Measurements from ENCODE around the gene PTPRJ. TPM values are rescaled to one million over a fixed set of nuclear protein-coding genes. Genes with fewer than 3 reads are reported as not detected.

The PTPRJ gene
- total RNA-seq, 2 experiments from 2014 or later, result 56.5 to 62.9 TPM

- DNase-seq, result no peak
- H3K9me3 Mint-ChIP-seq (ENCODE audit: insufficient read depth), result no peaks in the 10 kb centered on the region
- ChIA-PET POLR2A (no interaction called here), CTCF (interaction anchor here (0.6 to 2.0 kb wide), 3 partner anchors 11 to 122 kb away, joined by 3 to 5 read pairs (median 3); no protein-coding TSS in a partner anchor)
- ATAC-seq, result no peak
- no peaks in the 10 kb centered on the region for H3K27me3 Mint-ChIP-seq (ENCODE audit: low read depth)
- H3K27ac Mint-ChIP-seq, result peak overlapping the region; percentile 32
- no peak overlapping the region for H3K4me3 Mint-ChIP-seq
- H3K4me1 Mint-ChIP-seq (ENCODE audit: low read depth), result peaks cover 69% of the 10 kb centered on the region
- peaks cover 37% of the 10 kb centered on the region for H3K36me3 Mint-ChIP-seq (ENCODE audit: low read depth)
Measured at GRCh38 chr11:47987310-47987709, 7.0 kb downstream of the PTPRJ start.

DNA sequence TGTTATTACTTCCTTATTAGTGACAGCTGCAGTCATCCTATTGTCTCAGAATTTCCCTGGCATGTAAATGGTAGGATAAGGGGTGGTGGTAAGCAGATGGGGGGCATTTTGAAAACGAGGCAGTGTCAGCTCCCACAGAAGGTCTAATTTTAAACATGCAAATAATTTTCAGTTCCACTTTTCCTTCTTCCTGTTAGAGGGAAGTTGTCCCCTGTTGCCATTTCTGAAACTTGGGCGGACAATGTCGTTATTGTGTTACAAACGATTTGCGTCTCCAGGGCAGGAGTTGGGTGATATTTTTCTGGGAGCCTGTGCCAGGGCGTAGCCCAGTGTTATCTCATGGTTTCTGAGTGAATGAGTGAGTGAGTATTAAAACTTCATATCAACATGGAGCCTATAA lies 7.4 kb downstream of the PTPRJ start:
- H3K27me3 Mint-ChIP-seq (ENCODE audit: low read depth), result no peaks in the 10 kb centered on the region
- H3K4me3 Mint-ChIP-seq, result no peak overlapping the region
- no peaks in the 10 kb centered on the region for H3K9me3 Mint-ChIP-seq (ENCODE audit: insufficient read depth)
- H3K4me1 Mint-ChIP-seq (ENCODE audit: low read depth), result peaks cover 68% of the 10 kb centered on the region
- ChIA-PET POLR2A (no interaction called here), CTCF (interaction anchor here (0.6 kb wide), 1 partner anchor 122 kb away, joined by 3 read pairs; no protein-coding TSS in a partner anchor)
- H3K36me3 Mint-ChIP-seq (ENCODE audit: low read depth), result peaks cover 35% of the 10 kb centered on the region
- ATAC-seq (no peak), DNase-seq (no peak)
- peak overlapping the region; percentile 32 for H3K27ac Mint-ChIP-seq

DNA sequence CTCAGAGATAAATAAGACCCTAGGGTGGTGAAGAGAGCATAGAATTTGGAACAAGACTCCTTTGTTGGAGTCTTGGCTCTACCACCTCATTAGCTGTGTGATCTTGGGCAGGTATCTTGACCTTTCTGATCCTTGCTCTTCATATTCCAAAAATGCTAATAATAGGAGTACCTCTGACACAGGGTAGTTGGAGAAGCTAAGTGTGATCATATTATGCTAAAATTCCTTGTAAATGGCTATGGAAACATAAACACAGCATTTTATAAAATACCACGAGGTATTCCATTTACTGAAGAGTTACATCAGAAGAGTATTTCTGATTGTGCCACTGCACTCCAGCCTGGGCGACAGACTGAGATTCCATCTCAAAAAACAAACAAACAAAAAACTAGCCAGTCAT lies 9.4 kb downstream of the PTPRJ start:
- Mint-ChIP-seq H3K27me3 (ENCODE audit: low read depth) (no peaks in the 10 kb centered on the region), H3K4me1 (ENCODE audit: low read depth) (peaks cover 58% of the 10 kb centered on the region), H3K27ac (no peak overlapping the region), H3K4me3 (no peak overlapping the region), H3K9me3 (ENCODE audit: insufficient read depth) (no peaks in the 10 kb centered on the region), H3K36me3 (ENCODE audit: low read depth) (peaks cover 23% of the 10 kb centered on the region)
- ATAC-seq (no peak), DNase-seq (no peak)
- ChIA-PET CTCF (interaction anchor here (1.5 kb wide), 1 partner anchor 12 kb away, joined by 7 read pairs; no protein-coding TSS in a partner anchor), POLR2A (no interaction called here)

DNA sequence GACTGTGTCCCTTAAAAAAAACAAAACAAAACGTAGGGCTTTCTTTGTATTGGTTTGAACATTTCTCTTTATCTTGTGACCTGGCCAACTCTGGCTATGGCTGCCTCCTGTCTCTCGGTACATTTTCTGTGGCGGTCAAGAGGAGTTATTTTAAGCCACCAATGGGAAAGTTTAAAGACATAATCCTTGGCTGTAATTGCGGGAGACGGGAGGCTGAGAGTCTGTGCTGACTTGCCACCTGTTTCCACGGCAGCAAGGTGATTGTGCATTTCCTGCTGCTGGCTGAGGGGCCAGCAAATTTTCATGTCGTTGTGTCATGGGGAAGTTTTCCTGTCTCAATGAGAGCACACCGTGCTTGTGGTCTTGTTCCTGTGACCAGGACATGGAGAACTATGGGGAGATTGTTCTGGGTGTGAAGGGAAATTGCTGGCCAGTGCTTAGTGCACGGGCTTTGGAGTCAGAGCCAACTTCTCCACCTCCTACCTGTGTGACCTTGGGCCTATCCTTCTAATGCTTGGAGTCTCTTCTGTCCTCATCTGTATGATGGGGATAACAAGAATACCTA lies 11.0 kb downstream of the PTPRJ start:
- Mint-ChIP-seq H3K9me3 (ENCODE audit: insufficient read depth) (no peaks in the 10 kb centered on the region), H3K27me3 (ENCODE audit: low read depth) (no peaks in the 10 kb centered on the region), H3K4me3 (peak overlapping the region; percentile 48), H3K4me1 (ENCODE audit: low read depth) (peaks cover 61% of the 10 kb centered on the region), H3K36me3 (ENCODE audit: low read depth) (peaks cover 27% of the 10 kb centered on the region), H3K27ac (peak overlapping the region; percentile 85)
- ATAC-seq (peak; percentile 71), DNase-seq (no peak)
- CTCF ChIA-PET, result interaction anchor here (2.1 kb wide), 1 partner anchor 8 kb away, joined by 8 read pairs; no protein-coding TSS in a partner anchor
- POLR2A ChIA-PET, result no interaction called here

- peaks cover 59% of the 10 kb centered on the region for H3K4me1 Mint-ChIP-seq (ENCODE audit: low read depth)
- no peaks in the 10 kb centered on the region for H3K27me3 Mint-ChIP-seq (ENCODE audit: low read depth)
- H3K27ac Mint-ChIP-seq, result peak overlapping the region; percentile 85
- H3K4me3 Mint-ChIP-seq, result no peak overlapping the region
- CTCF ChIA-PET, result interaction anchor here (2.1 kb wide), 1 partner anchor 8 kb away, joined by 8 read pairs; no protein-coding TSS in a partner anchor
- H3K9me3 Mint-ChIP-seq (ENCODE audit: insufficient read depth), result no peaks in the 10 kb centered on the region
- POLR2A ChIA-PET, result no interaction called here
- peaks cover 25% of the 10 kb centered on the region for H3K36me3 Mint-ChIP-seq (ENCODE audit: low read depth)
- DNase-seq, result no peak
- no peak for ATAC-seq
Measured at GRCh38 chr11:47991894-47992293, 11.5 kb downstream of the PTPRJ start.

- ChIA-PET CTCF (interaction anchor here (0.5 to 2.1 kb wide), 3 partner anchors 9 to 117 kb away, joined by 3 to 8 read pairs (median 5); no protein-coding TSS in a partner anchor), POLR2A (interaction anchor here (0.8 to 1.2 kb wide), 2 partner anchors 8 to 33 kb away, joined by 3 to 4 read pairs; no protein-coding TSS in a partner anchor)
- peaks cover 61% of the 10 kb centered on the region for H3K4me1 Mint-ChIP-seq (ENCODE audit: low read depth)
- DNase-seq (no peak), ATAC-seq (no peak)
- no peak overlapping the region for H3K27ac Mint-ChIP-seq
- H3K4me3 Mint-ChIP-seq, result no peak overlapping the region
- no peaks in the 10 kb centered on the region for H3K9me3 Mint-ChIP-seq (ENCODE audit: insufficient read depth)
- no peaks in the 10 kb centered on the region for H3K27me3 Mint-ChIP-seq (ENCODE audit: low read depth)
- H3K36me3 Mint-ChIP-seq (ENCODE audit: low read depth), result peaks cover 25% of the 10 kb centered on the region
Measured at GRCh38 chr11:47992959-47993820, 12.8 kb downstream of the PTPRJ start.

DNA sequence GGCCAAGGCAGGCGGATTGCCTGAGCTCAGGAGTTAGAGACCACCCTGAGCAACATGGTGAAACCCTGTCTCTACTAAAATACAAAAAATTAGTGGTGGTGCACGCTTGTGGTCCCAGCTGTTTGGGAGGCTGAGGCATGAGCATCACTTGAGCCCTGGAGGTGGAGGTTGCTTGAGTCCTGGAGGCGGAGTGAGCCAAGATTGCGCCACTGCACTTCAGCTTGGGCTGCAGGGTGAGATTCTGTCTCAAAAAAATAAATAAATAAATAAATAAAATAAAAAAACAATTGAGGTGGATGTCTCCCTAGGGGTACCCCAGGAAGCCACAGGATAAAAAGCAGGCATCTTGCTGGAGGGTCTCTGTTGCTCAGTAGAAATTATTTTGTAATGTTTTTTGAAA lies 14.1 kb downstream of the PTPRJ start:
- Mint-ChIP-seq H3K4me3 (no peak overlapping the region), H3K27ac (no peak overlapping the region), H3K27me3 (ENCODE audit: low read depth) (no peaks in the 10 kb centered on the region), H3K4me1 (ENCODE audit: low read depth) (peaks cover 70% of the 10 kb centered on the region), H3K36me3 (ENCODE audit: low read depth) (peaks cover 32% of the 10 kb centered on the region), H3K9me3 (ENCODE audit: insufficient read depth) (no peaks in the 10 kb centered on the region)
- ATAC-seq (no peak), DNase-seq (no peak)
- CTCF ChIA-PET, result no interaction called here
- POLR2A ChIA-PET, result no interaction called here

- DNase-seq (no peak), ATAC-seq (no peak)
- Mint-ChIP-seq H3K27me3 (ENCODE audit: low read depth) (no peaks in the 10 kb centered on the region), H3K4me3 (no peak overlapping the region), H3K9me3 (ENCODE audit: insufficient read depth) (no peaks in the 10 kb centered on the region), H3K4me1 (ENCODE audit: low read depth) (peaks cover 71% of the 10 kb centered on the region), H3K27ac (no peak overlapping the region), H3K36me3 (ENCODE audit: low read depth) (peaks cover 34% of the 10 kb centered on the region)
- ChIA-PET POLR2A (no interaction called here), CTCF (no interaction called here)
Measured at GRCh38 chr11:47995360-47995769, 15.0 kb downstream of the PTPRJ start.

DNA sequence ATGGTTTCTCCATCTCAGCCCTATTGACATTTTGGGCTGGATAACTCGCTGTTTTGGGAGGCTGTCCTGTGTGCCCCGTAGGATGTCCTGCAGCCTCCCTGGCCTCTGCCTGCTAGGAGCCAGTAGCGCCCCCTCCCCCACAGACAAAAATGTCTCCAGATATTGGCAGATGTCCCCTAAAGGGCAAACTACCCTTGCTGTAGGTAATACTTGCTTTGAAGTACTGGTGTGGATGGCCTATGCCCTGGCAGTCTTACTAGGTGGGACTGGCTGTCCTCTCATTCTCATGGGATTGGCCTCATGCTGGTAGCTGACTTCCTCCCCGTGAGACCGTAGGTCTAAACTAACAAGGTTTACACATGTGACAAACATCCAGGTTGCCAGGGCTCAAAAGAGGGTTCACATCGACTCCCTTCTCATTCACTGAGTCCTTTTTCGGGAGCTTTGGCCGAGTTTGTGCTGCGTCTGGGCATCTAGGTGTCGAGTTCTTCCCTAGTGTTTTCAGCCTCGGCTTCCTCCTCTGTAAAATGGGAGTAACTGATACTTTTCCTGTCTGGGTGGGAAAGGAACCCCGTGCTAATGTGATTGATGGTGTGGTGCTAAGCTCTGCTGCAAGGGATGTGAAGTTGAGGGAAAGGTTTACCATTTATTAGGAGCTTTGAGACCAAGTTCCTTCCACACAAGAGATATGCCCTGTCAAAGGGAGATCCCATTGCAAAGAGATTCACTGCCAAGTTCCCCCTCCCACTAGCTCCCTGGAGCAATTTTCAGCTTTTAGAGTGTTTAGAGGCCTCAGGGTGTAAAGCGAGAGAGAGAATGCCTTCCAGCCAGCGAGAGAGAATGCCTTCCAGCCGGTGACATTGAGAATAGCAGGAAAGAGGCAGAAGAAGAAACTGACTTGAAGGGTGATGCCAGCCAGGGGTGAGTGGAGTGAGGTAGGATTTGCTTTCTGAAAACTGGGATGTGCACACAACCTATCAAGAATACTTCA lies 17.0 kb downstream of the PTPRJ start:
- Mint-ChIP-seq H3K4me3 (no peak overlapping the region), H3K27me3 (ENCODE audit: low read depth) (no peaks in the 10 kb centered on the region), H3K9me3 (ENCODE audit: insufficient read depth) (no peaks in the 10 kb centered on the region), H3K27ac (peak overlapping the region; percentile 28), H3K36me3 (ENCODE audit: low read depth) (peaks cover 36% of the 10 kb centered on the region), H3K4me1 (ENCODE audit: low read depth) (peaks cover 72% of the 10 kb centered on the region)
- no peak for DNase-seq
- ChIA-PET POLR2A (interaction anchor here (1.4 to 1.6 kb wide), 2 partner anchors 9 to 59 kb away, joined by 4 to 5 read pairs; no protein-coding TSS in a partner anchor), CTCF (interaction anchor here (1.1 to 3.4 kb wide), 5 partner anchors 8 to 62 kb away, joined by 3 to 12 read pairs (median 4); no protein-coding TSS in a partner anchor)
- ATAC-seq, result no peak

GRCh38 chr11:47998345-47998732 lies 18.0 kb downstream of the PTPRJ start:
- ChIA-PET CTCF (interaction anchor here (0.8 to 3.4 kb wide), 7 partner anchors 9 to 63 kb away, joined by 3 to 12 read pairs (median 4); no protein-coding TSS in a partner anchor), POLR2A (interaction anchor here (1.4 to 1.6 kb wide), 2 partner anchors 8 to 58 kb away, joined by 4 to 5 read pairs; no protein-coding TSS in a partner anchor)
- peaks cover 75% of the 10 kb centered on the region for H3K4me1 Mint-ChIP-seq (ENCODE audit: low read depth)
- DNase-seq, result no peak
- no peaks in the 10 kb centered on the region for H3K9me3 Mint-ChIP-seq (ENCODE audit: insufficient read depth)
- peaks cover 38% of the 10 kb centered on the region for H3K36me3 Mint-ChIP-seq (ENCODE audit: low read depth)
- ATAC-seq, result no peak
- no peaks in the 10 kb centered on the region for H3K27me3 Mint-ChIP-seq (ENCODE audit: low read depth)
- peak overlapping the region; percentile 97 for H3K27ac Mint-ChIP-seq
- no peak overlapping the region for H3K4me3 Mint-ChIP-seq

Measured in activated CD8-positive, alpha-beta T cell treated with anti-CD3 and anti-CD28 coated beads, Interleukin-2, amount 10 ng/mL, durations not matched to agents 7 days and 5 days (primary cell).